Ishikawa (cell line): Measurements from ENCODE around the gene COQ10B.

Experiments used
- CEBPB ChIP-seq: IDR thresholded peaks from 2 replicates; pipeline ENCODE4 v1.6.1; 2012
- CREB1 ChIP-seq: IDR thresholded peaks from 2 replicates; pipeline ENCODE4 v1.6.1; 2012; ENCODE audit warnings: low read depth
- EGR1 ChIP-seq: IDR thresholded peaks from 2 replicates; pipeline ENCODE4 v1.6.1; 2012
- EP300 ChIP-seq: IDR thresholded peaks from 2 replicates; pipeline ENCODE4 v1.6.1; 2012; ENCODE audit warnings: borderline replicate concordance
- FOXM1 ChIP-seq: IDR thresholded peaks from 2 replicates; pipeline ENCODE4 v1.6.1; 2012; ENCODE audit warnings: low read depth, borderline replicate concordance
- MAX ChIP-seq: IDR thresholded peaks from 2 replicates; pipeline ENCODE4 v1.6.1; 2012
- NFIC ChIP-seq: IDR thresholded peaks from 2 replicates; pipeline ENCODE4 v1.6.1; 2012
- RAD21 ChIP-seq: IDR thresholded peaks from 2 replicates; pipeline ENCODE4 v1.6.1; 2012; ENCODE audit warnings: low read depth
- REST ChIP-seq: IDR thresholded peaks from 2 replicates; pipeline ENCODE4 v1.6.1; 2012; ENCODE audit warnings: low read depth, mild to moderate bottlenecking
- TAF1 ChIP-seq: IDR thresholded peaks from 2 replicates; pipeline ENCODE4 v1.6.1; 2012; ENCODE audit warnings: low read depth, mild to moderate bottlenecking
- TCF12 ChIP-seq: IDR thresholded peaks from 2 replicates; pipeline ENCODE4 v1.6.1; 2012; ENCODE audit warnings: low read depth
- TEAD4 ChIP-seq: IDR thresholded peaks from 2 replicates; pipeline ENCODE4 v1.6.1; 2012
- USF1 ChIP-seq: IDR thresholded peaks from 2 replicates; pipeline ENCODE4 v1.6.1; 2012
- YY1 ChIP-seq: IDR thresholded peaks from 2 replicates; pipeline ENCODE4 v1.6.1; 2012; ENCODE audit warnings: low read depth
- ZBTB7A ChIP-seq: IDR thresholded peaks from 2 replicates; pipeline ENCODE4 v1.6.1; 2012; ENCODE audit warnings: low read depth

The COQ10B gene

GRCh38 chr2:197416268-197416667 lies 37.1 kb upstream of the COQ10B start:
- TF ChIP-seq EP300 (no peak), NFIC (no peak), TEAD4 (no peak), MAX (no peak), RAD21 (no peak), TAF1 (no peak), REST (no peak), ZBTB7A (no peak), EGR1 (no peak), CEBPB (no peak), FOXM1 (no peak), USF1 (no peak), CREB1 (no peak), TCF12 (no peak), YY1 (no peak)

GRCh38 chr2:197419438-197419837 lies 33.9 kb upstream of the COQ10B start:
- TF ChIP-seq ZBTB7A: no peak
- TF ChIP-seq EGR1: no peak
- TF ChIP-seq CEBPB: no peak
- no peak for TF ChIP-seq YY1
- no peak for TF ChIP-seq FOXM1
- no peak for TF ChIP-seq RAD21
- no peak for TF ChIP-seq TCF12
- no peak for TF ChIP-seq REST
- TF ChIP-seq USF1: no peak
- TF ChIP-seq CREB1: no peak
- TF ChIP-seq MAX: no peak
- TF ChIP-seq EP300: no peak
- no peak for TF ChIP-seq TAF1

- no peak for TF ChIP-seq RAD21
- no peak for TF ChIP-seq TAF1
- no peak for TF ChIP-seq EP300
- no peak for TF ChIP-seq REST
- TF ChIP-seq YY1: no peak
- no peak for TF ChIP-seq CREB1
- TF ChIP-seq EGR1: no peak
- TF ChIP-seq USF1: no peak
- TF ChIP-seq FOXM1: no peak
- no peak for TF ChIP-seq ZBTB7A
Measured at GRCh38 chr2:197423307-197423706, 30.0 kb upstream of the COQ10B start.

- no peak for TF ChIP-seq MAX
- TF ChIP-seq YY1: no peak
- TF ChIP-seq RAD21: no peak
- TF ChIP-seq EGR1: no peak
- no peak for TF ChIP-seq EP300
- TF ChIP-seq ZBTB7A: no peak
- no peak for TF ChIP-seq REST
- no peak for TF ChIP-seq TAF1
- no peak for TF ChIP-seq USF1
- no peak for TF ChIP-seq TEAD4
Measured at GRCh38 chr2:197425550-197425949, 27.8 kb upstream of the COQ10B start.
